KMS-11 (cell line): ENCODE measurements around the gene PHTF2.

Experiments used
- H2AFZ ChIP-seq: fragments of 200-600 bp; sonication (generic); 2 replicates; pipeline ENCODE4 v1.6.1; 2016; ENCODE audit warnings: antibody characterized with exemption, mixed run types, low read depth
- H3K27ac ChIP-seq: fragments of 200-600 bp; sonication (generic); 2 replicates; pipeline ENCODE4 v1.6.1; 2016; ENCODE audit warnings: mild to moderate bottlenecking, mixed run types
- H3K27me3 ChIP-seq: fragments of 200-600 bp; sonication (generic); 2 replicates; pipeline ENCODE4 v1.6.1; 2017; ENCODE audit warnings: mild to moderate bottlenecking, low read depth, mixed run types, moderate library complexity; ENCODE audit not compliant: insufficient read depth
- H3K36me3 ChIP-seq: fragments of 200-600 bp; sonication (generic); 2 replicates; pipeline ENCODE4 v1.6.1; 2017; ENCODE audit warnings: mild to moderate bottlenecking, mixed run types; ENCODE audit not compliant: insufficient read depth
- H3K4me1 ChIP-seq: fragments of 200-600 bp; sonication (generic); 2 replicates; pipeline ENCODE4 v1.6.1; 2016; ENCODE audit warnings: mild to moderate bottlenecking, low read depth, mixed run types; ENCODE audit not compliant: poor library complexity, severe bottlenecking
- H3K4me2 ChIP-seq: fragments of 200-600 bp; sonication (generic); 2 replicates; pipeline ENCODE4 v1.7.0; 2016; ENCODE audit warnings: mild to moderate bottlenecking, mixed run types
- H3K4me3 ChIP-seq: fragments of 200-600 bp; sonication (generic); IDR thresholded peaks from 2 replicates; pipeline ENCODE4 v1.6.1; 2017; ENCODE audit warnings: low read depth, low read length, mixed read lengths; ENCODE audit not compliant: insufficient read depth
- H3K79me2 ChIP-seq: fragments of 200-600 bp; sonication (generic); 2 replicates; pipeline ENCODE4 v1.6.1; 2016; ENCODE audit warnings: low read depth, mixed run types; ENCODE audit not compliant: insufficient read depth
- H3K9ac ChIP-seq: fragments of 200-600 bp; sonication (generic); 2 replicates; pipeline ENCODE4 v1.6.1; 2016; ENCODE audit warnings: mild to moderate bottlenecking, mixed run types
- H4K20me1 ChIP-seq: fragments of 200-600 bp; sonication (generic); 2 replicates; pipeline ENCODE4 v1.6.1; 2016; ENCODE audit warnings: mild to moderate bottlenecking, mixed run types; ENCODE audit not compliant: insufficient read depth
- CTCF ChIP-seq: fragments of 200-600 bp; sonication (generic); conservative IDR thresholded peaks from 2 replicates; pipeline ENCODE4 v1.6.1; 2017; ENCODE audit warnings: low read depth, mild to moderate bottlenecking, antibody characterized with exemption, low read length, moderate library complexity, mixed read lengths

The PHTF2 gene

DNA sequence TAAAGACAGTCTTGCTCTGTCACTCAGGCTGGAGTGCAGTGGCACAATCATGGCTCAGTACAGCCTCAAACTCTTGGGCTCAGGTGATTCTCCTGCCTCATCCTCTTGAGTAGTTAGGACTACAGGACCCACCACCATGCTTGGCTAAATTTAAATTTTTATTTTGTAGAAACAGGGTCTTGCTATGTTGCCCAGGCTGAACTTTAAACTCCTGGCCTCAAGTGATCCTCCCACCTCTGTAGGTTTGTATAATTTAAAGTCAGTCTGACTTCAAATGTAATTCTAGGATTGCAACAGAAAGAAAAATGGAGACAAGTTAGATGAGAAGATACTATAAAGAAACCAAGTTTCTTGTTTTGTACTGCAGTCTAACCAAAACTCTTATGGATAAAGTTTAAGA lies 11.8 kb upstream of the PHTF2 start:
- TF ChIP-seq CTCF = no peak
- H4K20me1 ChIP-seq = no peaks in the 10 kb centered on the region
- no peaks in the 10 kb centered on the region for H3K4me1 ChIP-seq
- H3K36me3 ChIP-seq = no peaks in the 10 kb centered on the region
- H3K27ac ChIP-seq = no peak overlapping the region
- H3K27me3 ChIP-seq = no peaks in the 10 kb centered on the region
- H3K79me2 ChIP-seq = no peaks in the 10 kb centered on the region
- H3K4me3 ChIP-seq = no peak overlapping the region
- no peak overlapping the region for H3K9ac ChIP-seq
- H3K4me2 ChIP-seq = no peak overlapping the region
- no peak overlapping the region for H2AFZ ChIP-seq

GRCh38 chr7:77788327-77788902 lies 10.2 kb upstream of the PHTF2 start:
- Histone ChIP-seq H3K9ac (no peak overlapping the region), H3K4me2 (no peak overlapping the region), H3K4me1 (no peaks in the 10 kb centered on the region), H2AFZ (no peak overlapping the region), H3K79me2 (no peaks in the 10 kb centered on the region), H3K27ac (no peak overlapping the region), H4K20me1 (no peaks in the 10 kb centered on the region), H3K36me3 (no peaks in the 10 kb centered on the region), H3K27me3 (no peaks in the 10 kb centered on the region), H3K4me3 (no peak overlapping the region)
- TF ChIP-seq CTCF = no peak

- no peaks in the 10 kb centered on the region for H4K20me1 ChIP-seq
- no peaks in the 10 kb centered on the region for H3K27me3 ChIP-seq
- H2AFZ ChIP-seq = no peak overlapping the region
- peaks cover 7% of the 10 kb centered on the region for H3K4me1 ChIP-seq
- no peak overlapping the region for H3K4me2 ChIP-seq
- H3K79me2 ChIP-seq = no peaks in the 10 kb centered on the region
- H3K4me3 ChIP-seq = no peak overlapping the region
- no peaks in the 10 kb centered on the region for H3K36me3 ChIP-seq
- no peak overlapping the region for H3K9ac ChIP-seq
- TF ChIP-seq CTCF = no peak
- no peak overlapping the region for H3K27ac ChIP-seq
Observed at GRCh38 chr7:77791336-77791735, 7.2 kb upstream of the PHTF2 start.

GRCh38 chr7:77791956-77792355 lies 6.6 kb upstream of the PHTF2 start:
- H3K4me2 ChIP-seq = no peak overlapping the region
- H3K4me3 ChIP-seq = no peak overlapping the region
- H3K27ac ChIP-seq = no peak overlapping the region
- no peaks in the 10 kb centered on the region for H3K36me3 ChIP-seq
- H2AFZ ChIP-seq = no peak overlapping the region
- H3K27me3 ChIP-seq = no peaks in the 10 kb centered on the region
- peaks cover 3% of the 10 kb centered on the region; the same call in 1 of the 2 replicates for H3K79me2 ChIP-seq
- H3K9ac ChIP-seq = no peak overlapping the region
- H3K4me1 ChIP-seq = peaks cover 13% of the 10 kb centered on the region
- no peaks in the 10 kb centered on the region for H4K20me1 ChIP-seq
- no peak for TF ChIP-seq CTCF
